HG02798 (cell line): ENCODE data around the gene PAFAH2.
"Not testable (repeated sequence)": the region's sequence is repeated elsewhere in the genome, so short reads cannot be mapped to it uniquely, and the experiment has no call there.

Experiments
- ATAC-seq: cut with Tn5 transposase; IDR thresholded peaks from one replicate; pipeline ENCODE4 v1.9.1; 2021; ENCODE audit warnings: mild to moderate bottlenecking; ENCODE audit not compliant: unreplicated experiment, poor library complexity

PAFAH2 gene

DNA sequence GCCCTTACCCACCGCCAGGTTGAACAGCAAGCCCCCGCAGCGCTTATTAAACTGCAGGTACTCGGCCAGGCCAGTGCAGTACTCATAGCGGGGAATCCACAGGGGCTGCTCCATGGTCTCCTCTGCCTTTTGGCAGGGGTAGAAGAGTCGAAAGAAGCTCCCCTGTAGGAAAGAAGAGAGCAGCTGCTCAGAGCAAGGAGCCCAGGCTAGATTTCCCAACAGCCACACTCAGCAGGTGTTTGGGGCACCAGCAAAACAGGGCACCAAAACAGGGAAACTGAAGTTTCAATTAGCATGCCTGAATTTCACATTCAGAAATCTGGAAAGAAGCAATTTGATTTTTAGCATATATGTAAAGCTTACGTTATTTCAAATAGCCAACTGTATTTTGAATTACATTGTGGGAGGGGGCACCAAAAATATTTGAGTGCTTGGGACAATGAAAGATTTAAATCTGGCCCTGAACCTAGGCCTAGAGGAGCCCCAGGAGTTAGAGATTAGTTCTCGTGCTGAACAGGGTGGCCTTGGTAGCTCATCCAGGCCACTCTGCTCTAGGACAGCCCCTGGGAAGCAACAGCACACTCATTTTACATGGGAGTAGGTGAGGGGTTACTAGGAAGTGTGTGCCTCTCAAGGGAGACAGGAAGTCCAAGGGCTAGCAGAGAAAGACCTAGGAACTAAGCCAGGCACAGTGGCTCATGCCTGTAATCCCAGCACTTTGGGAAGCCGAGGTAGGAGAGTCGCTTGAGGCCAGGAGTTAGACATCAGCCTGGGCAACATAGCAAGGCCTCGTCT is 8.2 kb downstream of the PAFAH2 start:
- ATAC-seq: no peak

DNA sequence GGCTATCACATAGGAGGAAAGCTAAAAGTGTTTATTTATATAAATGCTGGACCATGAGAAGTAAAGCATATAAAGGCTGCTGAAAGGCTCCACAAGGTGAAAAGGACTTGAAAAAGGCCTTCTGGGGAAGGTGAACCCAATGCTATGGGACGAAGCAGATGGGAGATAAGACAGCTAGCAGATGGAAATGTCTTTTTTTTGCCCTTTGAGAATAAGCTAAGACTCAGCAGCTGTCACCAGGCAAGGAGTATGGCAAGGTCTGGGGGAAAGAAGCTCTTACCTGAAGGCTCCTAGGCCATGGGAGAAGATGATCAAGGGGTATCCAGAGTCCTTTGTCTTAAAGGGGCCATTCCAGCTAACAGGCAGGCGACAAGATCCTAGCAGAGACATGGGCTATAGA is 9.9 kb downstream of the PAFAH2 start:
- no peak for ATAC-seq

DNA sequence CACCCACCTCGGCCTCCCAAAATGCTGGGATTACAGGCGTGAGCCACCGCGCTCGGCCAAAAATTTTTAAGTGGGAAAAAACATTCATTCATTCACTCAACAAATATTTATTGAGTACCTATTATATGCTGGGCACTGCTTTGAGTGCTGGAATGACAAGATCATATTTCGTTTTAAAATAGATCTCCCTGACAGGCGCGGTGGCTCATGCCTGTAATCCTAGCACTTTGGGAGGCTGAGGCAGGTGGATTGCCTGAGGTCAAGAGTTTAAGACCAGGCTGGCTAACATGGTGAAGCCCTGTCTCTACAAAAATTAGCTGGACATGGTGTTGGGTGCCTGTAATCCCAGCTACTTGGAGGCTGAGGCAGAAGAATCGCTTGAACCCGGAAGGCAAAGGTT is 11.1 kb downstream of the PAFAH2 start:
- not testable (repeated sequence) for ATAC-seq

DNA sequence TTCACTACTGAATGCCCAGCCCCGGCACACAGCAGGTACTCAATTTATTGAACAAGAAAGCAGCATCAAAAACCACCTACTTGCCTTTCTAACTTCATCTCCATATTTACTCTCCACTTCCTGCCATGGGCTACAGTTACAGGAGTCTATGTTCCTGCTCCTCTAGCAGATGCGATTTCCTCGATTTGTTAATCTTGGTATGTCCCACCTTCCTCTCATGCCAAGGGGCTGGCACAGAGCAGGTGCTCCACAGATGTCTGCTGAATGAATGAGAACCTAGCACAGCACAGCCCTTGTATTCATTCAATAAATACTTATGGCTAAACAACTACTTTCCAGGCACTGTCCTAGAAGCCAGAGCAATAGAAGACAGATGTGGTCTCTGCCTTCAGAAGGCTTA is 12.2 kb downstream of the PAFAH2 start:
- no peak for ATAC-seq

DNA sequence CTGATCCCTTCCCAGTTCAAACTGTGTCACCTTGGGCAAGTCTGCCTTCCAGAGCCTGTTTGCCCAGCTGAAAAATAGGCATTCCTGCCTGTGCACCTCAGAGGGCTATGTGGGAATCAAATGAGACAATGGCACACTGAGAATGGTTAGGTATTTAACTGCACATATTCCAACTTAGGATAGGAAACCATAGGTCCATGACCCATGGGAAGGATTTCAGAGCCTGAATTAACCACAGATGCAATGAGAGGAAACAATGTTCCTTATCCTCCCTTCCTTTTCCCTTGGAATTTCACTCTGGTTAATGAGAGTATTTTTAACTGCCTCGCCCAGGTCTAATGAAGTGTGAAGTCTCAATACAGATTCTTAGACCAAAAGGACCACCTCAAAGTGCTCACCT is 12.7 kb downstream of the PAFAH2 start:
- ATAC-seq: no peak

DNA sequence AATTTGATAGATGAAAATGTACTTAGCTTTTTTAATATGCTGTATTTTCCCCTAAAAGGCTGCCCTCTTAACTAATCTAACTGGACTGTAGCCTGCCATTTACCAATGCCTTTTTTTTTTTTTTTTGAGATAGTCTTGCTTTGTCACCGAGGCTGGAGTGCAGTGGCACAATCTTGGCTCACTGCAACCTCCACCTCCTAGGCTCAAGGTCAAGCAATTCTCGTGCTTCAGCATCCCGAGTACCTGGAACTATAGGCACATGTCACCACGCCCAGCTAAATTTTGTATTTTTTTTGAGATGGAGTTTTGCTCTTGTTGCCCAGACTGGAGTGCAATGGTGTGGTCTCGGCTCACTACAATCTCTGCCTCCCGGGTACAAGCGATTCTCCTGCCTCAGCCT is 18.7 kb downstream of the PAFAH2 start:
- no peak for ATAC-seq

DNA sequence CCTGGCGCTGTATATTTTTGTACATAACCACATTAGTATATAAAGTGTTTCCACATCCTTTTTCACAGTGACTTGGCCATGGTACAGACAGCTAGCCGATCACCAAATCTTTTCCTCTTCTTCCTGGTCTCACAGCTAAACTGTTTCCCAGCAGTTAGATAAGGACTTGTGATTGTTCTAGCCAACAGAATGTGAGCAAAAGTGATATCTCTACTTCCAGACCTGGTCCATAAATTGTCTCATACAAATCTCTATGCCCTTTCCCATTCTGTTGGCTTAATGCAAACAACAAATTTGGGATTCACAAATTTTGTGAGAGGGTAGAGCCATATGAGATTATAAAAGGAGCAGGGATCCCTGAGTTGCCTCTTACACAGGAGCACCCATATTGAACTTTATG is 19.5 kb downstream of the PAFAH2 start:
- no peak for ATAC-seq

DNA sequence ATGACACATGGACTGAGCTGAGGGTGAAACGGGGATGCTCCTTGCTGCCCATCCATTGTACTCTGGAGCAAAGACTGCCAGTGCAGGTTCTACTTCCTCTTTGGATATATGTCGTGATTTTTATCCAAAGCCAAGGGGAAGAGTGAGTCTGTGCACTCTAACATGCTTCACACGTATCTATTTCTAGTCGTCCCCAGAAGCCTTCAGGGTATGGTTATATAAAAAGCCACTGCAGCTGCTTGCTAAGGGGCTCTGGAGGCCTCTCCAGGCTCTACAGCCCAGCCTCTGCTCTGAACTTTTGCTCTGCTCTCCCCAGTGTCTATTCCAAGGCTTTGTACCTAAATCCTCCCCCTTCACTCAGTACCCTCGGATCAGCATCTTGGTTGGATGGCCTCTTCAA is 20.1 kb downstream of the PAFAH2 start:
- no peak for ATAC-seq

DNA sequence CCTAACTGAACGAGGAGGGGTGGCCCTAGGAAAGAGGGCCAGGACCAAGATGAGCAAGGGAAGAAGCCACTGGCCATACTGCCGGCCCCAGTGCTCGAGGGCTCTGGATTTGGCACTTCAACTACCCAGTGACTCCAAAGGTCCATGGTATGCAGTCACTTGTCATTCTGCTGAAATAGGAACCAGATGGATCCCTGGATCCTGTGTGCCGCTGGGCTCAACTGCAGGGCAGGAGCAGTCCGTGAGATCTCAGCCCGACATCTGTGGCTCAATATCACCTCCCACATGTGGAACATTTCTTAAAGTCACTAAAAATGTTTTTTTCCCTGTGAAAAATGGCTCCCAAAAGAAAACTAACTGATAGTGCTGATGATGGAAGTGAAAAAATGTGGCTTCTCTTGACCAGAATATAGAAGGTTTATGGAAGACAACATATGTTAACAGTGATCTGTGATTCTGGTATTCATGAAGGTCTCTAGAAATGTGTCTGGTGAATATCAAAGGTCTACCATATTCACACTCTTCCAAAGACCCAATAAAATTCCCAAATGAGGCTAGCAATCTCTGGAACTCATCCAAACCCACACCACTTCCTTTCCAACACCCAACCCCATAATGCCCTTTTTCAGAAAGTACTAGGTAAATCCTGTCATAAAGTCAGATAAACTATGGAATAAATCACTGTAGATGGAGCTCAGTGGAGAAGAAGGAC is 24.1 kb downstream of the PAFAH2 start:
- no peak for ATAC-seq

DNA sequence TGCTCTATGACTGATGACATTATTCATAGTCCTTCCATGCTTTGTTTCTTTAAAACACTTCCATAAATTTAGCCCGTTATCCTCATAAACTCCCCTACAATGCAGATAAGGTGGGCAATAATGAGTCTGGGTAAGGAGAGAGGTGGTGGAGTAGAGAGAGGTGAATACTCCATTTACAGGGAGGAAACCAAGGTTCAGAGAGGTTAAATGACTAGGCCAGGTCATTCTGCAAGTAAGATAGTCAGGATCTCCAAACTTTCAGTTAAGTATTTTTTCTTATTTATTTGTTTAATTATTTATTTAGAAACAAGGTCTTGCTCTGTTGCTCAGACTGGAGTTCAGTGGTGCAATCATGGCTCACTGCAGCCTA is 26.1 kb downstream of the PAFAH2 start:
- no peak for ATAC-seq

DNA sequence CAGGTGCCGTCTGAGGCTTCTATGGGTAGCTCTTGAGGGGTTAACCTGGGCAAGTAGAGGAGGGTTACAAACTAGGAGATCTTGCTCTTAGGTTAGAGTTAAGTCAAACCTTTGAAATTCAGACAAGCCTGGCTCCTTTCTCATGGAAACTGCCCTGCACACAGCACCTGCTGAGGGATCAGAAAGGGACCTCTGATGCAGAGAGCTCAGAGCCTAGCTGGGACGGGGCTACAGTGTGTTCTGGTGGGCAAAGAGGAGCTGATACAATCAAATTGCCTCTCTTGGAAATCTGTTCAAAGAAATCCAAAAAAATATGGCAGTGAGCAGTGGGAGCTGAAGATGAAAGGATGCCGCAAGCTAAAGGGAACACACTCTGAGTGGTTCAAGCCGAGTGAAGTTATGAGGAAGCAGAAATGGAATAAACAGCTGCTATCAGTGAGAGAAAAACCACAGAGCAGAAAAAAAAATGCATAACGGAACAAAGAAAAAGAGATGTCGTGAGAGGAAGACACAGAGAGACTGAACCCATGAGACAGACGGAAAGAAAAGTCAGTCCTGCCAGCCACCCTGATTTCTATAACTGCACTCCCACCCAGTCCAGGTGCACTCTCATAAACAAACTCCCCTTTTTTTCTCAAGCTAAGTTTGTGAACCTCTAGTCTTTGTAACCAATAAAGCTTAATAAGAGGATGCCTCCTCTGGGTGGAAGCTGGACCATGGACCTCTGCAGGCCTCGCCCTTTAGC is 26.6 kb downstream of the PAFAH2 start:
- ATAC-seq: no peak

DNA sequence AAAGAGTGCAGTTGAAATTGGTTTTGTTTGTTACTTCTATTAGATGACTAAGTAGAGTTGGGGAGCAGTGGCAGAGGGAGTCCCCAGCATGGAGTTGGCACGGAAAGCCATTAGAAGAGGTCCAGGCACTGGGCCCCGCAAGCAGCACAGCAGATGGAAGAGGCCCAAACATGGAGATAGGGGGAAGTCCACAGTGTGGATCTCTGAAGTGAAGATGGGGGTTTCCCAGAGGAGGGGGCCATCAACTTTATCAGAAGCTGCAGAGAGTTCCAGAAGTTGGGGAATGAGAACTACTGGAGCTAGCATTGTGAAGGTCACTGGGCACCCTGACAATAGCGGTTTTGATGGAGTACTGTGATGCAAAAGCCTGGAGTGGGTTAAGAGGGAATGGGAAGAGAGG is 30.6 kb downstream of the PAFAH2 start:
- ATAC-seq: no peak

DNA sequence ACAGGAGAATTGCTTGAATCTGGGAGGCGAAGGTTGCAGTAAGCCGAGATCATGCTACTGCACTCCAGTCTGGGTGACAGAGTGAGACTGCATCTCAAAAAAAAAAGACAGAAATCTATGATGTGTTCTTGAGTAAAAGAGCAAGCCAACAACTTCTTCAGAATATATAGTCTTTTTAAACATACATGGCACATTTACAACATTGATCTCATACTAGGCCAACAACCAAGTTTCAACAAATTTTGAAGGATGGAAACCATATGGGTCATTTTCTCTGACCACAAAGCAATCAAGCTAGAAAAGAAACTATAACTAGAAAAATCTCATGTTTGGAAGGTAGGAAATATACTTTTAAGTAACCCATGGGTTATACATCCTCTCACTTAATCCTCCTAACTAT is 38.3 kb downstream of the PAFAH2 start:
- no peak for ATAC-seq

DNA sequence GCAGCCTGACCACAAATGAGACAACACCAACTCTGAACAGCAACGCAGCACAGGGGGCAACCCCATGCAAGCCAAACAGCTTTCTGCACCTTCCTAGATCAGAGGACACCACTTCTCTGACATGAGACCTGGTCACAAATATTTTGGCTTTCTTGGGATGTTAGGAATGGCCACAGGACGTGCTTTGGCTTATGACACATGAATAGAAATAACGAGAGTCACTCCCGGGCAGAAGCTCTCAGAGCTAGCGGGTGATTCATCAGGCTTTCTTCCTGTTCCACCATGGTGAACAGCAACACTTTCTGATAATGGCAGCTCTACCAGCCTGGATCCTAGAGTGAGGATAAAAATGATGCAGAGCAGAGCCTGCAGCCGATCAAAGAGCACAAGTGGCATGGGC is 39.4 kb downstream of the PAFAH2 start:
- no peak for ATAC-seq

DNA sequence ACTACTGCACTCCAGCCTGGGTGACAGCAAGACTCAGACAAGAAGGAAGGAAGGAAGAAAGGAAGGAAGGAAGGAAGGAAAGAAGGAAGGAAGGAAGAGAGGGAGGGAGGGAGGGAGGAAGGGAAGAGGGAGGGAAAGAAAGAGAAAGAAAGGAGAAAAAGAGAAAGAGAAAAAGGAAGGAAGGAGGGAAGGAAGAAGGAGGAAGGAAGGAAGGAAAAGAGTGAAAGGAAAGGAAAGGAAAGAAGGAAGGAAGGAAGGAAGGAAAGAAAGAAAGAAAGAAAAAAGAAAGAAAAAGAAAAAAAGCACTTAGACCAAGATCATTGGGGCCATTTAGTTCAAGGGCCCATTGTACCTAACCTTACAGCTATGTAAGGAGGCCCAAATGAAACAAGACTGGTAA is 42.3 kb downstream of the PAFAH2 start:
- no peak for ATAC-seq

DNA sequence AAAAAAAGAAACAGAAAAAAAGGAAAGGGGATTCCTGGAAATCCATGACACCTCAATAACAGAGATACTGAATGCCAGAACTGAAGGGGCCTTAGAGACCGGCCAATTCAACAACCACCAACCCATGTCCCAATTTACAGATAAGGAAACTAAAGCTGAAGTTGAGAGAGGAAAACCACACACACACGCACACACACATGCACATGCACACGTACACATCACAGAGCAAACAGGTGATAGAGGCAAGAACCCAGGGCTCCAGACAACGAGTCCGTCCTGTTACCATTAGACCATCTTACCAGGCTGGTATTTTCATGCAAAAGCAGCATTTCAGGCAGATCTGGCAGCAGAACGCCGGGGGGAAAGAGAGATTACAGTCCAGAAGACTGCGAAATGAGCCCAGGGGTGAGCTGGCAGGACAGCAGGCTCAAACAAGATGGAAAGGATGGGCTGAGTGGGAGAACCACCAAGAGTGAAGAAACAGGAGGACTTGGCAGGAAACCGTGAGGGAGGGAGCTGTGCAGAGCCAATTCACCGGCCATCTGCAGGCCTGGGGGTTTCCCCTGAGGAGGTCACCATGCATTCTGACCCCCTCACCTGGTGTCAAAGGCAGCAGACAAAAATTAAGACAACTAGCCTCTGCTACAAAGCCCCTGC is 43.5 kb downstream of the PAFAH2 start:
- ATAC-seq: no peak

DNA sequence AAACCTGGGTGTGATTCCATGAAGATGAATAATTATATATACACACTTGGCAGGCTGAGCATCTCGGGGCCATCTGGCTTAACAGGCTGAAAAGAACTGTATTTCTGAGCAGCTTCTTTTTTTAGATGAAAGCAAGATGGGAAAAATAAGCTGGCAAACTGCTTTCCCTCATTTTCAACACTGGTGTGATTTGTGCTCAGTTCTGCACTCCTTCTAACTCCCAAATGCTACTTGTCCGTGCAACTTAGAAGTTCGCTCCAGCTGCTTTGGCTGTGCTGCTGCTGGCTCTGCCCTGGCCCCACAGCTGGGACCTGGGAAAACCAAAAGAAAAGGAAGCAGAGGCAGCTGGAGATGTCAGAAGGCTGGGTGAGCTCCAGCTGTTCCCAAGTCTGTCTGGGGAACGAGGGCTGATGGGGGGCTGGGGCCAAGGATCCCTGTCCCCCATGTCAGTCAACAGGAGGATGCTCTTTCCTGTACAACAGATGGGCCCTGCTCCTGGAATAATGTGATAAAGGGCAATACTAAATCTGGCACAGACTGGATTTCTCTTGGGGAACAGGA is 44.9 kb downstream of the PAFAH2 start:
- ATAC-seq: no peak

DNA sequence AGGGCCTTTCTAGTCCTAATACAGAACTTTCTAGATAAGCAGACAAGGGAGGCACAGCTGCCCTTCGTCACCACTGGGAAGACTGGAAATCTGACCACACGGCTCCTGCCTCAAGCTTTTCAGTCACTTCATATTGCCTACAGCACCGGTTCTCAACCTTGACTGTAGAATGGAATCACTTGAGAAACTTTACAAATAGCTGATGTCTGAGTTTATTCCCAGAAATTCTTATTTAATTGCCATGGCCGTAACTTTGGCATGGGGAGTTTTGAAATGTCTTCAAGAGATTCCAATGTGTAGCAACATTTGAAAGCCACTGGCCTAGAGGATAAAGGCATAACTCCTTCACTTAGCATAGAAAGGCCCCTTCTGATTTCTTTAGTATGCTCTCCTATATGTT is 49.2 kb downstream of the PAFAH2 start:
- no peak for ATAC-seq

DNA sequence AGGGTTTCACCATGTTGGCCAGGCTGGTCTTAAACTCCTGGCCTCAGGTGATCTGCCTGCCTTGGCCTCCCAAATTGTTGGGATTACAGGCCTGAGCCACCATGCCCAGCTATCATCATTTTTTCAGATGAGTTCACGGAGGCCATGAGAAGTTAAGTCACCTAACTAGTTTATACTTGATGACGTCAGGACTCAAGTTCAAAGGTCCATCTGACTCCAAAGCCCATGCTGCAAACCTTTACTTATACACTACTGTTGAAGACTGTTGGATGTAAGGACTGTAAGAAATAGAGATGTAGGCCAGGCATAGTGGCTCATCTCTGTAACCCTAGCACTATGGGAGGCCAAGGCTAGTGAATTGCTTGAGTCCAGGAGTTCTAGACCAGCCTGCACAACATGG is 50.8 kb downstream of the PAFAH2 start:
- ATAC-seq: no peak

DNA sequence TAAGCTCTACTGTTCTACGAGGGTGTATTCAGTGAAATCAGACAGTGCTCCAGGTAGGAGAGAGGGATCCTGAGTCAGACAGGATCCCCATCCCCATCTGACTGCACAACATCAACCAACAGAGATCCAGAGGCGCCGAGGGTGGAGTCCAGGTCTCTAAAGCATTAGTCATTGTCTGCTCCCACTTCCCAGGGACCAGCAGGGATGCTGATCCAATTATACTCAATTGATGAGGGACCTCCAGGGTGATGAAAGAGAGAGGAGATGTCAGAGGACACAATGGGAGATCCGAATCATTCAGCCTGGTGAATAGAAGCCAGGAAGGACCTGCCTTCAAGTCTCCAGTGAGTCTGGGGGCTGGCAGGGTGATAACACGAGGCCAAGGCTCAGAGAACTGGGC is 52.1 kb downstream of the PAFAH2 start:
- ATAC-seq: no peak

DNA sequence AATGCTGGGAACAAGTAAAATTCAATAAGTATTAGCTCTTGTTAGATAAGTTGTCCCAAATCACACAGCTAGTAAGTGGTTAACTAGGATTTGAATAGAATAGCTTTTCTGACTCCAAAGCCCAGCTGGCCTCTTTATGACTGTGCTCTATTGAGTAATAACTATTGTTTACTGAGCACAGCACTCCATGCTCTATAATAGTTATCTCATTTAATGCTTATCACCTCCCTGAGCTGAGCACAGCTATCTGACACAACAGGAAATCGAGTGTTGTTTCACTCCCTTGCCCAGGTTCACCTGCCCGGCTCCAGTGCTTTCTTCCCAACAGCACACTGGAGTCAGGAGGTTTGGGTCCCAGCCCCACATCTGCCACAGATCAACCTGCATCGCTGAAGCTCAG is 52.9 kb downstream of the PAFAH2 start:
- ATAC-seq: no peak
